H1 (cell line): ENCODE measurements around the gene COTL1. TPM values are rescaled to one million over a fixed set of nuclear protein-coding genes. Genes with fewer than 3 reads are reported as not detected.

Experiments
- EGR1 ChIP-seq: IDR thresholded peaks from 2 replicates; pipeline ENCODE4 v1.6.1; 2011; ENCODE audit warnings: low read depth, low read length, borderline replicate concordance
- SUZ12 ChIP-seq: fragments of 200-600 bp; sonication (generic); IDR thresholded peaks from 2 replicates; pipeline ENCODE4 v1.6.1; 2012; ENCODE audit warnings: mild to moderate bottlenecking, inconsistent platforms, low read length, moderate library complexity, mixed read lengths
- polyA plus RNA-seq, 7 experiments: library from polyadenylated mRNA; depleted of rRNA in 3 of 7; stranded (reverse) in 5 of 7; unstranded in 2 of 7; fragments of >200 nt in 5 of 7; fragments of 200-250 nt in 2 of 7; gene quantifications; 1 replicate in 5 of 7; 2 replicates in 1 of 7; 4 replicates in 1 of 7; pipeline versions ENCODE4 v1.2.1 to v1.2.3, GENCODE V29; 2011 to 2013; ENCODE audit warnings: missing spikeins in 2 of 7, mixed read lengths in 2 of 7
- total RNA-seq: library from RNA; stranded (reverse); fragmentation: NEBNext Ultra II Directional; extraction: Animal tissue kit (Norgen Biotek cat#: 25700); gene quantifications from 2 replicates; pipeline ENCODE4 v1.2.1, GENCODE V29; 2021
- TF ChIP-seq, protein P1 (sequence below), 3 experiments: IDR thresholded peaks; 1 replicate in 2 of 3; 2 replicates in 1 of 3; pipeline versions ENCODE4 v1.5.1 to v1.6.1; 2011; ENCODE audit warnings: low read length in 3 of 3, mild to moderate bottlenecking in 3 of 3, inconsistent platforms in 2 of 3, low read depth in 1 of 3, moderate library complexity in 1 of 3; ENCODE audit not compliant: insufficient read depth in 1 of 3; ENCODE audit errors: control extremely low read depth in 1 of 3

Gene COTL1
- total and polyA plus RNA-seq, 2 of the 8 experiments (the other 6 are each of a cell fraction or from before 2014, with no cell fraction given) = 59.2 to 183 TPM

DNA sequence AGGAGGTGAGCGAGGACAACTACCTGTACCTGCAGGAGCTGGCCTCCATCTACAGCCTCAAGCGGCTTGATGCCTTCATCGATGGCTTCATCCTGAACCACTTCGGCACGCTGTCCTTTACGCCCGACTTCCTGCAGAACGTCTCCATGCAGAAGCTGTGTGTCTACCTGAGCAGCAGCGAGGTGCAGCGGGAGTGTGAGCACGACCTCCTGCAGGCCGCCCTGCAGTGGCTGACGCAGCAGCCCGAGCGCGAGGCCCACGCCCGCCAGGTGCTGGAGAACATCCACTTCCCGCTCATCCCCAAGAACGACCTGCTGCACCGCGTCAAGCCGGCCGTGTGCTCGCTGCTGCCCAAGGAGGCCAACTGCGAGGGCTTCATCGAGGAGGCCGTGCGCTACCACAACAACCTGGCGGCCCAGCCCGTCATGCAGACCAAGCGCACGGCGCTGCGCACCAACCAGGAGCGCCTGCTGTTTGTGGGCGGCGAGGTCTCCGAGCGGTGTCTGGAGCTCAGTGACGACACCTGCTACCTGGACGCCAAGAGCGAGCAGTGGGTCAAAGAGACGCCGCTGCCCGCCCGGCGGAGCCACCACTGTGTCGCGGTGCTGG lies 39.5 kb upstream of the COTL1 start (continued):
- TF ChIP-seq, protein P1, sequence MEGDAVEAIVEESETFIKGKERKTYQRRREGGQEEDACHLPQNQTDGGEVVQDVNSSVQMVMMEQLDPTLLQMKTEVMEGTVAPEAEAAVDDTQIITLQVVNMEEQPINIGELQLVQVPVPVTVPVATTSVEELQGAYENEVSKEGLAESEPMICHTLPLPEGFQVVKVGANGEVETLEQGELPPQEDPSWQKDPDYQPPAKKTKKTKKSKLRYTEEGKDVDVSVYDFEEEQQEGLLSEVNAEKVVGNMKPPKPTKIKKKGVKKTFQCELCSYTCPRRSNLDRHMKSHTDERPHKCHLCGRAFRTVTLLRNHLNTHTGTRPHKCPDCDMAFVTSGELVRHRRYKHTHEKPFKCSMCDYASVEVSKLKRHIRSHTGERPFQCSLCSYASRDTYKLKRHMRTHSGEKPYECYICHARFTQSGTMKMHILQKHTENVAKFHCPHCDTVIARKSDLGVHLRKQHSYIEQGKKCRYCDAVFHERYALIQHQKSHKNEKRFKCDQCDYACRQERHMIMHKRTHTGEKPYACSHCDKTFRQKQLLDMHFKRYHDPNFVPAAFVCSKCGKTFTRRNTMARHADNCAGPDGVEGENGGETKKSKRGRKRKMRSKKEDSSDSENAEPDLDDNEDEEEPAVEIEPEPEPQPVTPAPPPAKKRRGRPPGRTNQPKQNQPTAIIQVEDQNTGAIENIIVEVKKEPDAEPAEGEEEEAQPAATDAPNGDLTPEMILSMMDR (IDR thresholded peaks at IDR 0.05; ENCODE audit: control extremely low read depth in 1 of 3, insufficient read depth in 1 of 3, low read depth in 1 of 3, low read length in 3 of 3) = no peak
- TF ChIP-seq EGR1 (no peak), SUZ12 (no peak)
- TF ChIP-seq, all 59 proteins: peak for 0
